Measurements from ENCODE around the gene OXCT1. TPM values are rescaled to one million over a fixed set of nuclear protein-coding genes. Genes with fewer than 3 reads are reported as not detected.

The OXCT1 gene
- total and polyA plus RNA-seq, 8 donors = 1.8 to 8.2 (median 3.0) TPM

DNA sequence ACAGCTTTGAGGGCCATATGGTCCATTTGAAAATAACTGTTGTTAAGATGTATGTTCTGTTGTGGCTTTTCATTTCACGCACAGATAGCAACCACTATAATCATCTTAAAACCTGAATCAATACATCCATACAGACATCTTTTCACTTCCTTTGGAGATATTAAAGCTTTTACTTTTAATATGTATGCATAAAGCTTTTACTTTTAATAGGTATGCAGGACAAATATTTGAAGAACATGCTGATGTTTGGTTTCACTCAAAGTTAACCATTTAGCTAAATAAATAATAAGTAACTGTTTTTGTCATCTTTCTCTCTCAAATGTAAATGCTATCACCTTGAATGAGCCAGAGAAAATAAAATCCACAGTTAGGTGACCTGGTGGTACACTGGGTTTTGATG lies 108.6 kb downstream of the OXCT1 start:
- no peak overlapping the region for H3K4me3 ChIP-seq
- TF ChIP-seq, protein P1, sequence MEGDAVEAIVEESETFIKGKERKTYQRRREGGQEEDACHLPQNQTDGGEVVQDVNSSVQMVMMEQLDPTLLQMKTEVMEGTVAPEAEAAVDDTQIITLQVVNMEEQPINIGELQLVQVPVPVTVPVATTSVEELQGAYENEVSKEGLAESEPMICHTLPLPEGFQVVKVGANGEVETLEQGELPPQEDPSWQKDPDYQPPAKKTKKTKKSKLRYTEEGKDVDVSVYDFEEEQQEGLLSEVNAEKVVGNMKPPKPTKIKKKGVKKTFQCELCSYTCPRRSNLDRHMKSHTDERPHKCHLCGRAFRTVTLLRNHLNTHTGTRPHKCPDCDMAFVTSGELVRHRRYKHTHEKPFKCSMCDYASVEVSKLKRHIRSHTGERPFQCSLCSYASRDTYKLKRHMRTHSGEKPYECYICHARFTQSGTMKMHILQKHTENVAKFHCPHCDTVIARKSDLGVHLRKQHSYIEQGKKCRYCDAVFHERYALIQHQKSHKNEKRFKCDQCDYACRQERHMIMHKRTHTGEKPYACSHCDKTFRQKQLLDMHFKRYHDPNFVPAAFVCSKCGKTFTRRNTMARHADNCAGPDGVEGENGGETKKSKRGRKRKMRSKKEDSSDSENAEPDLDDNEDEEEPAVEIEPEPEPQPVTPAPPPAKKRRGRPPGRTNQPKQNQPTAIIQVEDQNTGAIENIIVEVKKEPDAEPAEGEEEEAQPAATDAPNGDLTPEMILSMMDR (IDR thresholded peaks at IDR 0.05) = no peak
- ATAC-seq = no peak
- no peak overlapping the region for H3K27ac ChIP-seq
- H3K9me3 ChIP-seq = no peaks in the 10 kb centered on the region
- no peaks in the 10 kb centered on the region for H3K4me1 ChIP-seq
- no peak for DNase-seq
- intact Hi-C loops (cut with DNase I) = no loop called here
- H3K36me3 ChIP-seq = no peaks in the 10 kb centered on the region
- H3K27me3 ChIP-seq = no peaks in the 10 kb centered on the region
- 80 to 82% methylated on average over 1 of the region's 1 CpG for WGBS, 2 donors
- FAIRE-seq = no peak

DNA sequence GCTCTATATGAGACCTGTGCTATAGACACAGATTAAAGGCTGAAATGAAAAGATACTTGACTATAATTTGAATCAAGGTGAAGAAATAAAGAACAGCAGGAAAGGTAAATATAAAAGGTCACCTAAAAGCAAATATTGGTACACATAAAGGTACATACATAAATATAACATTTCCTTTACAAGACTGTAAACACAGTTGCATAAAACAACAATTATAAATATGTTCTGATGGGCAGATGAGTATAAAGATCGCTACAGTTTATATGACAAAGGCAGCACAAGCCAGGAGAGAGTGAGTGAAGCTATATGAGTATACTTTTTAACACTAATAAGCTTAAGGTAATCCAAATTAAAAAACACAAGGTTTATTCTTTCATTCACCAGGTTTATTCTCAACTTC lies 114.5 kb downstream of the OXCT1 start:
- FAIRE-seq = no peak

DNA sequence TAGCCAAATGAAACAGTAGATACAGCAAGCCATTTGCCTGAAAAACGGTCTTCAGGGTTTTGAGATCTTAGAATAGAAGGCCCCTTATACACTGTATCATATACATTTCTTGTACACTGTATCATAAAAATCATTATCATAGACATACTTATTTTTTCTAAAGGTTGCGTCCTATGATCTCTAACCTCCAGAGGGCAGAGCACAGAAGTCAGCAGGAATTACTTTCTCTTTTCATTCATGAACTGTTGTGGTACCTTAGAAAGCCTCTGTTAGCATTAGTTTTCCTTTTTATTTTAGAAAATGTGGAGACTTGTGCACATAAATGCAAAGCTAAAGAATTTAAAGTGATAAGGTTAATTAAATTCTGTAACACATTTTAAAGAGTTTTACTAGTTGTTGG lies 115.4 kb downstream of the OXCT1 start:
- H3K4me1 ChIP-seq = no peaks in the 10 kb centered on the region
- no peak for ATAC-seq
- no peak overlapping the region for H3K27ac ChIP-seq
- no peaks in the 10 kb centered on the region for H3K27me3 ChIP-seq
- TF ChIP-seq, protein P1 (IDR thresholded peaks at IDR 0.05) = no peak
- no peaks in the 10 kb centered on the region for H3K36me3 ChIP-seq
- WGBS, 2 donors = 88 to 97% methylated on average over 2 of the region's 2 CpGs
- H3K4me3 ChIP-seq = no peak overlapping the region
- intact Hi-C loops (cut with DNase I) = no loop called here
- no peaks in the 10 kb centered on the region for H3K9me3 ChIP-seq
- DNase-seq = no peak
- no peak for FAIRE-seq

More for the DNA sequence above, 114.5 kb downstream of the OXCT1 start:
- no peak overlapping the region for H3K27ac ChIP-seq
- DNase-seq (no peak), ATAC-seq (no peak)
- H3K36me3 ChIP-seq = no peaks in the 10 kb centered on the region
- no peaks in the 10 kb centered on the region for H3K9me3 ChIP-seq
- 86 to 100% methylated on average over 1 of the region's 1 CpG for WGBS, 2 donors
- no peak overlapping the region for H3K4me3 ChIP-seq
- TF ChIP-seq, protein P1 (IDR thresholded peaks at IDR 0.05) = no peak
- no peaks in the 10 kb centered on the region for H3K4me1 ChIP-seq
- intact Hi-C loops (cut with DNase I) = no loop called here
- no peaks in the 10 kb centered on the region for H3K27me3 ChIP-seq

DNA sequence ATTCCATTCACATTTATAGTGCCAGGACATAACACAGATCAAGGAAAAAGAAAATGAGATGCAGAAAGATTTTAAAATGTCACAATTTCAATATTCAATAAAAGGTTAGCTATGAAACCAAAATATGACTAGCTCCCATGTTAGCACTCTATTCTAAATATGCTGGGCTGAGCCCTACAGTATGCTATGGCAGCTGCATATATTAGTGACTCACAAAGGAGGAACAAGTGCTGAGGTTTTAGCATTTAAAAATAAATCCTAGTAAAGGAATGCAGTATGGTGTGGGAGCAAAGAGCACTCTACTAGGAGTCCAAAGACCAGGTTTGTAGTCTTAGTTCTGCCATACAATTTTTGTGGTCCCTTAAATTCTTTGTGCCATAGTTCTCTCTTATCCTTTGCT lies 118.4 kb downstream of the OXCT1 start:
- Histone ChIP-seq H3K4me3 (no peak overlapping the region), H3K9me3 (no peaks in the 10 kb centered on the region), H3K27me3 (no peaks in the 10 kb centered on the region), H3K27ac (no peak overlapping the region), H3K36me3 (no peaks in the 10 kb centered on the region), H3K4me1 (no peaks in the 10 kb centered on the region)
- TF ChIP-seq, protein P1 (IDR thresholded peaks at IDR 0.05) = no peak
- ATAC-seq (no peak), FAIRE-seq (no peak), DNase-seq (no peak)
- intact Hi-C loops (cut with DNase I) = no loop called here

DNA sequence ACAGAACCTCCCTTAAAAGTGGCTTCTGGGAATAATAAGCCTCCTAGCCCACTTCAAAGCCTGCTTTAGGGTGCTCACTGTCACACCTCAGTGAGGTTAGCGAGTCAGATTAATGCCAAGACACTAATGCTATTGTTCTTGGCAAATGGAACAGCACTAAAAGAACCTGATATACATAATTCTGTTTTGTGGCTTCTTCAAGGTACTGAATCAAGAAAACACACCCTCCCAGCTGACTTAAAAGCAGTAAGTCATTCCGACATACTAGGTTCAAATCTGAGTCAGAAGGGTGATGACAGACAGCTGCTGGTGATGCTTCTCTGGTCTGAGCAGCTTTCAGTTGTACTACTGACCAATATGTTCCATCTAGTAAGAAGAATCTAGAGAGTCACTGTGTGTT lies 121.6 kb downstream of the OXCT1 start:
- no peaks in the 10 kb centered on the region for H3K4me1 ChIP-seq
- H3K9me3 ChIP-seq = no peaks in the 10 kb centered on the region
- 96 to 97% methylated on average over 2 of the region's 2 CpGs for WGBS, 2 donors
- DNase-seq (no peak), FAIRE-seq (no peak), ATAC-seq (no peak)
- no peak overlapping the region for H3K4me3 ChIP-seq
- no peak overlapping the region for H3K27ac ChIP-seq
- H3K27me3 ChIP-seq = no peaks in the 10 kb centered on the region
- TF ChIP-seq, protein P1 (IDR thresholded peaks at IDR 0.05) = no peak
- intact Hi-C loops (cut with DNase I) = no loop called here
- H3K36me3 ChIP-seq = no peaks in the 10 kb centered on the region
